H1 (cell line): ENCODE data around the gene RHOT1. TPM values are rescaled to one million over a fixed set of nuclear protein-coding genes. Genes with fewer than 3 reads are reported as not detected.

Experiments used
- CTCF ChIA-PET: fragments of 300-600 bp; sonication (Branson Sonifier 250); formaldehyde crosslinking; loops from one replicate; lab custom pipeline; 2021; ENCODE audit not compliant: partially characterized antibody; lab: Charles Lee
- POLR2A ChIA-PET: fragments of 300-600 bp; sonication (Branson Sonifier 250); formaldehyde crosslinking; loops from one replicate; lab custom pipeline; 2021; ENCODE audit warnings: inconsistent platforms; ENCODE audit not compliant: partially characterized antibody; lab: Charles Lee
- DNase-seq, 2 experiments: peaks; one replicate each; pipeline versions ENCODE4 v3.0.0 to v3.0.0-alpha.2; 2010 to 2022; ENCODE audit warnings: low spot score in 2 of 2, low read depth in 1 of 2, mixed read lengths in 1 of 2
- FAIRE-seq: peaks from 2 replicates; lab custom pipeline; 2011; peaks lifted over from hg19 to GRCh38; lab: Jason Lieb, UNC
- H2AFZ ChIP-seq: 2 replicates; pipeline ENCODE4 v1.8.1; 2012; ENCODE audit warnings: low read length, inconsistent platforms
- H2AK5ac ChIP-seq: 2 replicates; pipeline ENCODE4 v1.6.1; 2013; ENCODE audit warnings: low read depth, low read length
- H2BK120ac ChIP-seq: replicated peaks from 2 replicates; pipeline ENCODE3; 2013; ENCODE audit warnings: low read depth, low read length, inconsistent platforms
- H2BK12ac ChIP-seq: 2 replicates; pipeline ENCODE4 v1.6.1; 2013; ENCODE audit warnings: low read depth, low read length
- H2BK15ac ChIP-seq: 2 replicates; pipeline ENCODE4 v1.6.1; 2013; ENCODE audit warnings: low read length
- H2BK20ac ChIP-seq: 2 replicates; pipeline ENCODE4 v1.6.1; 2013; ENCODE audit warnings: low read length
- H2BK5ac ChIP-seq: 2 replicates; pipeline ENCODE4 v1.6.1; 2013; ENCODE audit warnings: low read depth, low read length
- H3K14ac ChIP-seq: 2 replicates; pipeline ENCODE4 v1.6.1; 2013; ENCODE audit warnings: inconsistent platforms; ENCODE audit not compliant: insufficient read length
- H3K18ac ChIP-seq: 2 replicates; pipeline ENCODE4 v1.6.1; 2013; ENCODE audit warnings: low read length; ENCODE audit errors: extremely low read depth
- H3K23ac ChIP-seq: 2 replicates; pipeline ENCODE4 v1.6.1; 2013; ENCODE audit warnings: inconsistent platforms; ENCODE audit not compliant: insufficient read length
- H3K23me2 ChIP-seq: 2 replicates; pipeline ENCODE4 v1.6.1; 2013; ENCODE audit warnings: low read depth, low read length
- H3K27ac ChIP-seq: 2 replicates; pipeline ENCODE4 v1.6.1; 2011; ENCODE audit warnings: low read depth, low read length, inconsistent platforms
- H3K27me3 ChIP-seq, 4 experiments: replicated peaks in 1 of 4; 1 replicate in 1 of 4; 2 replicates in 3 of 4; pipeline versions ENCODE4 v1.6.1 to v1.8.1; 2011 to 2013; ENCODE audit warnings: low read length in 3 of 4, mild to moderate bottlenecking in 3 of 4, inconsistent platforms in 2 of 4, mixed read lengths in 2 of 4, moderate library complexity in 1 of 4; ENCODE audit not compliant: control insufficient read depth in 3 of 4, insufficient read depth in 3 of 4; ENCODE audit errors: extremely low read depth in 1 of 4
- H3K36me3 ChIP-seq, 4 experiments: 2 replicates each; pipeline versions ENCODE4 v1.6.1 to v1.8.1; 2011 to 2013; ENCODE audit warnings: mild to moderate bottlenecking in 4 of 4, low read length in 3 of 4, moderate library complexity in 2 of 4, control low read depth in 1 of 4, inconsistent platforms in 1 of 4; ENCODE audit not compliant: insufficient read depth in 4 of 4, control insufficient read depth in 2 of 4
- H3K4ac ChIP-seq: replicated peaks from 2 replicates; pipeline ENCODE3; 2013; ENCODE audit warnings: low read length, low read depth, mixed read lengths, inconsistent platforms; ENCODE audit not compliant: insufficient read length
- H3K4me1 ChIP-seq, 4 experiments: replicated peaks in 1 of 4; 1 replicate in 1 of 4; 2 replicates in 3 of 4; pipeline versions ENCODE4 v1.6.1 to v1.8.1; 2011 to 2013; ENCODE audit warnings: low read length in 3 of 4, inconsistent platforms in 2 of 4, mixed read lengths in 1 of 4; ENCODE audit not compliant: insufficient read depth in 4 of 4, control insufficient read depth in 3 of 4
- H3K4me2 ChIP-seq, 2 experiments: 2 replicates each; pipeline versions ENCODE4 v1.6.1 to v1.8.1; 2011 to 2013; ENCODE audit warnings: low read depth in 2 of 2, low read length in 2 of 2, control low read depth in 1 of 2, inconsistent platforms in 1 of 2, mild to moderate bottlenecking in 1 of 2; ENCODE audit not compliant: insufficient read depth in 1 of 2
- H3K4me3 ChIP-seq, 4 experiments: fragments of 200-600, 300-600 bp in 1 of 4; sonication (generic), shearing (Covaris generic), sonication (Bioruptor Twin) in 1 of 4; 2 replicates each; pipeline versions ENCODE4 v1.5.1 to v1.8.1; 2011 to 2016; ENCODE audit warnings: low read length in 4 of 4, low read depth in 3 of 4, control low read depth in 2 of 4, inconsistent platforms in 2 of 4, mild to moderate bottlenecking in 2 of 4, mixed read lengths in 1 of 4, moderate library complexity in 1 of 4; ENCODE audit not compliant: insufficient read depth in 2 of 4; ENCODE audit errors: extremely low read depth in 1 of 4
- H3K56ac ChIP-seq: replicated peaks from 2 replicates; pipeline ENCODE3; 2013; ENCODE audit warnings: low read depth, mild to moderate bottlenecking, mixed read lengths, low read length, inconsistent platforms; ENCODE audit not compliant: insufficient read length
- H3K79me1 ChIP-seq: 2 replicates; pipeline ENCODE4 v1.6.1; 2013; ENCODE audit warnings: low read depth, low read length, control low read depth
- H3K79me2 ChIP-seq, 2 experiments: 2 replicates each; pipeline versions ENCODE4 v1.6.1 to v1.8.1; 2012 to 2013; ENCODE audit warnings: low read length in 2 of 2, mild to moderate bottlenecking in 2 of 2, inconsistent platforms in 1 of 2; ENCODE audit not compliant: insufficient read depth in 2 of 2, control insufficient read depth in 1 of 2
- H3K9ac ChIP-seq, 4 experiments: replicated peaks in 1 of 4; 1 replicate in 1 of 4; 2 replicates in 3 of 4; pipeline versions ENCODE4 v1.6.1 to v1.8.1; 2011 to 2013; ENCODE audit warnings: low read depth in 3 of 4, low read length in 3 of 4, control low read depth in 2 of 4, mild to moderate bottlenecking in 2 of 4, moderate library complexity in 2 of 4, inconsistent platforms in 1 of 4; ENCODE audit errors: extremely low read depth in 1 of 4
- H3K9me3 ChIP-seq, 2 experiments: 2 replicates each; pipeline versions ENCODE4 v1.6.1 to v1.8.1; 2012 to 2013; ENCODE audit warnings: mild to moderate bottlenecking in 2 of 2, moderate library complexity in 2 of 2, control low read depth in 1 of 2, inconsistent platforms in 1 of 2, low read depth in 1 of 2, low read length in 1 of 2, mixed read lengths in 1 of 2; ENCODE audit not compliant: insufficient read depth in 2 of 2
- H4K20me1 ChIP-seq, 2 experiments: replicated peaks in 1 of 2; 2 replicates each; pipeline versions ENCODE3 to v1.8.1; 2011 to 2013; ENCODE audit warnings: inconsistent platforms in 2 of 2, low read length in 2 of 2, mild to moderate bottlenecking in 1 of 2; ENCODE audit not compliant: insufficient read depth in 2 of 2, control insufficient read depth in 1 of 2
- H4K5ac ChIP-seq: 2 replicates; pipeline ENCODE4 v1.6.1; 2013; ENCODE audit warnings: low read length, low read depth, mixed read lengths, inconsistent platforms; ENCODE audit not compliant: insufficient read length
- H4K8ac ChIP-seq: 2 replicates; pipeline ENCODE4 v1.8.0; 2013; ENCODE audit warnings: mild to moderate bottlenecking, moderate library complexity, low read length, inconsistent platforms; ENCODE audit not compliant: insufficient read depth; ENCODE audit errors: extremely low read depth
- H4K91ac ChIP-seq: replicated peaks from 2 replicates; pipeline ENCODE3; 2013; ENCODE audit warnings: low read length, mixed read lengths, inconsistent platforms; ENCODE audit not compliant: insufficient read length
- CREB1 ChIP-seq: IDR thresholded peaks from 2 replicates; pipeline ENCODE4 v1.6.1; 2012; ENCODE audit warnings: inconsistent platforms
- CTCF ChIP-seq, 3 experiments: IDR thresholded peaks; 1 replicate in 2 of 3; 2 replicates in 1 of 3; pipeline versions ENCODE4 v1.5.1 to v1.6.1; 2011; ENCODE audit warnings: low read length in 3 of 3, mild to moderate bottlenecking in 3 of 3, inconsistent platforms in 2 of 3, low read depth in 1 of 3, moderate library complexity in 1 of 3; ENCODE audit not compliant: insufficient read depth in 1 of 3; ENCODE audit errors: control extremely low read depth in 1 of 3
- RAD21 ChIP-seq, 2 experiments: IDR thresholded peaks in 1 of 2; conservative IDR thresholded peaks in 1 of 2; 2 replicates each; pipeline ENCODE4 v1.6.1; 2011; ENCODE audit warnings: low read depth in 2 of 2, low read length in 2 of 2, improper control_type of control experiment in 1 of 2, inconsistent platforms in 1 of 2, mild to moderate bottlenecking in 1 of 2, moderate library complexity in 1 of 2
- SP1 ChIP-seq: IDR thresholded peaks from 2 replicates; pipeline ENCODE4 v1.6.1; 2011; ENCODE audit warnings: low read depth, low read length
- TAF7 ChIP-seq: optimal IDR thresholded peaks from 2 replicates; pipeline ENCODE3; 2011; ENCODE audit warnings: low read depth, mild to moderate bottlenecking, inconsistent platforms, low read length, moderate library complexity, borderline replicate concordance
- ZNF274 ChIP-seq: IDR thresholded peaks from 2 replicates; pipeline ENCODE4 v1.7.0; 2012; ENCODE audit warnings: low read length, borderline replicate concordance; ENCODE audit errors: extremely low read depth
- WGBS, 2 experiments: shearing (Covaris generic) in 1 of 2; methylation state at CpG; one replicate each; pipeline versions ENCODE4 v1.1.6 to v1.1.7; 2013 to 2015; ENCODE audit warnings: low lambda C conversion rate in 2 of 2, mixed read lengths in 2 of 2, inconsistent platforms in 1 of 2, low coverage in 1 of 2, missing lambda C conversion rate in 1 of 2; ENCODE audit not compliant: insufficient replicate concordance in 2 of 2, insufficient coverage in 1 of 2, insufficient read length in 1 of 2; ENCODE audit errors: extremely low coverage in 1 of 2, missing lambda C conversion rate in 1 of 2; 5-methylcytosine and 5-hydroxymethylcytosine counted together
- polyA plus RNA-seq, 7 experiments: library from polyadenylated mRNA; depleted of rRNA in 3 of 7; stranded (reverse) in 5 of 7; unstranded in 2 of 7; fragments of >200 nt in 5 of 7; fragments of 200-250 nt in 2 of 7; gene quantifications; 1 replicate in 5 of 7; 2 replicates in 1 of 7; 4 replicates in 1 of 7; pipeline versions ENCODE4 v1.2.1 to v1.2.3, GENCODE V29; 2011 to 2013; ENCODE audit warnings: missing spikeins in 2 of 7, mixed read lengths in 2 of 7
- total RNA-seq: library from RNA; stranded (reverse); fragmentation: NEBNext Ultra II Directional; extraction: Animal tissue kit (Norgen Biotek cat#: 25700); gene quantifications from 2 replicates; pipeline ENCODE4 v1.2.1, GENCODE V29; 2021

Gene RHOT1
- total and polyA plus RNA-seq, 2 of the 8 experiments (the other 6 are each of a cell fraction or from before 2014, with no cell fraction given) = 34.2 to 38.2 TPM

GRCh38 chr17:32111141-32111771 is 31.0 kb upstream of the RHOT1 start:
- Histone ChIP-seq H3K27ac (no peak overlapping the region), H3K4ac (no peak overlapping the region), H3K4me1 (peaks cover 0 to 5% (median 3%) of the 10 kb centered on the region in 4 experiments; a peak in 4 of 7 replicates), H2BK15ac (0 out of 2 replicates have a peak overlapping the region, but pooled peaks have one; percentile 12), H3K23me2 (no peaks in the 10 kb centered on the region), H3K79me1 (no peaks in the 10 kb centered on the region), H4K5ac (no peak overlapping the region), H4K8ac (no peak overlapping the region), H3K79me2 (no peaks in the 10 kb centered on the region), H3K23ac (no peak overlapping the region), H2BK5ac (no peak overlapping the region), H3K18ac (no peak overlapping the region), H2BK12ac (no peak overlapping the region), H3K4me3 (no peak overlapping the region), H3K27me3 (no peaks in the 10 kb centered on the region), H4K91ac (no peak overlapping the region), H3K9ac (no peak overlapping the region), H2BK20ac (no peak overlapping the region), H2BK120ac (no peak overlapping the region), H3K14ac (no peak overlapping the region), H2AK5ac (no peak overlapping the region), H2AFZ (0 out of 2 replicates have a peak overlapping the region, but pooled peaks have one; percentile 9), H3K36me3 (no peaks in the 10 kb centered on the region), H3K4me2 (no peak overlapping the region), H3K9me3 (no peaks in the 10 kb centered on the region), H3K56ac (no peak overlapping the region), H4K20me1 (no peaks in the 10 kb centered on the region)
- no peak for FAIRE-seq
- DNase-seq = peak; percentile 39 to 76
- CTCF ChIA-PET = interaction anchor here (0.7 to 1.6 kb wide), 13 partner anchors 9 to 90 kb away, joined by 3 to 10 read pairs (median 3); no protein-coding TSS in a partner anchor
- POLR2A ChIA-PET = interaction anchor here (0.6 to 1.3 kb wide), 3 partner anchors 10 to 182 kb away, joined by 3 to 4 read pairs (median 3); no protein-coding TSS in a partner anchor
- TF ChIP-seq TAF7 (no peak), CTCF (IDR thresholded peaks at IDR 0.05; ENCODE audit: control extremely low read depth in 1 of 3, insufficient read depth in 1 of 3, low read depth in 1 of 3, low read length in 3 of 3) (peak; percentile 60 to 91 (median 63)), RAD21 (IDR thresholded peaks at IDR 0.05 in 1 of 2, conservative IDR thresholded peaks at IDR 0.05 in 1 of 2; ENCODE audit: low read depth in 2 of 2, low read length in 2 of 2) (peak; percentile 44 to 57; a peak in 3 of 4 replicates), CREB1 (peak; percentile 39; the same call in 1 of the 2 replicates), SP1 (no peak), ZNF274 (no peak)
- 74% methylated on average over 18 of the region's 18 CpGs; no CpG with 5 or more reads in 1 of the 2 experiments for WGBS, 2 experiments
